NOMO-1 (cell line): ENCODE results near the gene DNAH10.

Source experiments
- DNase-seq, 2 experiments: peaks; one replicate each; lab custom pipeline; 2025; ENCODE audit not compliant: unreplicated experiment in 2 of 2; lab: John Stamatoyannopoulos, UW

DNAH10 gene

GRCh38 chr12:123960029-123960735 is 198.1 kb downstream of the DNAH10 start:
- DNase-seq, result no peak

GRCh38 chr12:123960856-123961255 is 198.8 kb downstream of the DNAH10 start:
- DNase-seq, result no peak

- no peak for DNase-seq
Measured at GRCh38 chr12:123961585-123962345, 199.7 kb downstream of the DNAH10 start.

GRCh38 chr12:123962513-123962912 is 200.4 kb downstream of the DNAH10 start:
- DNase-seq, result no peak

- no peak for DNase-seq
Measured at GRCh38 chr12:123963821-123964220, 201.7 kb downstream of the DNAH10 start.

GRCh38 chr12:123965382-123965781 is 203.3 kb downstream of the DNAH10 start:
- no peak for DNase-seq

- DNase-seq, result no peak
Measured at GRCh38 chr12:123966596-123966995, 204.5 kb downstream of the DNAH10 start.

- DNase-seq, result no peak
Measured at GRCh38 chr12:123967121-123967586, 205.1 kb downstream of the DNAH10 start.

- no peak for DNase-seq
Measured at GRCh38 chr12:123971449-123971769, 209.3 kb downstream of the DNAH10 start.

- no peak for DNase-seq
Measured at GRCh38 chr12:123971770-123972456, 209.8 kb downstream of the DNAH10 start.

GRCh38 chr12:123972457-123973401 is 210.6 kb downstream of the DNAH10 start, which contains the start of the genes CCDC92 and ZNF664:
Gene CCDC92, minus strand, starts transcription at chr12:123972831. Its CDS starts 28,526 bp downstream, at chr12:123944305.
Gene ZNF664, plus strand, starts transcription at chr12:123973215. Its CDS starts 38,930 bp downstream, at chr12:124012145.
- DNase-seq, result peak; percentile 47 to 72

GRCh38 chr12:123973552-123974341 is 211.6 kb downstream of the DNAH10 start:
- DNase-seq, result no peak

- DNase-seq, result no peak
Measured at GRCh38 chr12:123976227-123976826, 214.2 kb downstream of the DNAH10 start.

GRCh38 chr12:123979566-123979965 is 217.5 kb downstream of the DNAH10 start:
- DNase-seq, result no peak

GRCh38 chr12:123982269-123982668 is 220.2 kb downstream of the DNAH10 start:
- DNase-seq, result no peak

- DNase-seq, result peak; percentile 5 to 28
Measured at GRCh38 chr12:123983822-123984485, 221.9 kb downstream of the DNAH10 start.

- DNase-seq, result no peak
Measured at GRCh38 chr12:123984903-123985302, 222.8 kb downstream of the DNAH10 start.
